ENCODE measurements around the gene LMF1. TPM values are rescaled to one million over a fixed set of nuclear protein-coding genes. Genes with fewer than 3 reads are reported as not detected.

Gene LMF1
- total RNA-seq, 1 donor from 2014 or later = 26.2 TPM

DNA sequence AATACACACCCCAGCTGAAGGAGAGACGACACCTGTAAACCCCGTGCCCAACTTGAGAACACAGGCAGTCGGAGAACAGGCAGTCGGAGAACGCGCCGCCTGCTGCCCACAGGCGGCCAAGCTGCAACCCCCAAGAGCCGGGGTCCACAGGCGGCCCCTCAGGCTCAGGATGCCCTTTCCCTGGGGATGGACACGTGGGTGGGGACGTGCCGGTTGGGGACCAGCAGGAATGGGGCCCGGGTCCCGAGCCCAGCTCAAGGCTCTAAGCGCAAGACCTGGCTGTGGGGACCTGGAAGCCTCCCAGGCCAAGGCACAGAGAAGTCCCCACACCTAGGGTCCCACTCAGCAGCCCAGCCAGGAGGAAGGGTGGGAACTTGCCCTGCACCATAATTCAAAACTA is 90.8 kb downstream of the LMF1 start:
- Mint-ChIP-seq H3K27ac (no peak overlapping the region), H3K27me3 (no peaks in the 10 kb centered on the region), H3K9me3 (ENCODE audit: low read depth) (no peaks in the 10 kb centered on the region), H3K36me3 (ENCODE audit: insufficient read depth) (peaks cover 3% of the 10 kb centered on the region), H3K4me1 (ENCODE audit: low read depth) (no peaks in the 10 kb centered on the region), H3K4me3 (ENCODE audit: low read depth) (no peak overlapping the region)
- DNase-seq (ENCODE audit: low spot score, unreplicated experiment) = no peak
- TF ChIP-seq, protein P1, sequence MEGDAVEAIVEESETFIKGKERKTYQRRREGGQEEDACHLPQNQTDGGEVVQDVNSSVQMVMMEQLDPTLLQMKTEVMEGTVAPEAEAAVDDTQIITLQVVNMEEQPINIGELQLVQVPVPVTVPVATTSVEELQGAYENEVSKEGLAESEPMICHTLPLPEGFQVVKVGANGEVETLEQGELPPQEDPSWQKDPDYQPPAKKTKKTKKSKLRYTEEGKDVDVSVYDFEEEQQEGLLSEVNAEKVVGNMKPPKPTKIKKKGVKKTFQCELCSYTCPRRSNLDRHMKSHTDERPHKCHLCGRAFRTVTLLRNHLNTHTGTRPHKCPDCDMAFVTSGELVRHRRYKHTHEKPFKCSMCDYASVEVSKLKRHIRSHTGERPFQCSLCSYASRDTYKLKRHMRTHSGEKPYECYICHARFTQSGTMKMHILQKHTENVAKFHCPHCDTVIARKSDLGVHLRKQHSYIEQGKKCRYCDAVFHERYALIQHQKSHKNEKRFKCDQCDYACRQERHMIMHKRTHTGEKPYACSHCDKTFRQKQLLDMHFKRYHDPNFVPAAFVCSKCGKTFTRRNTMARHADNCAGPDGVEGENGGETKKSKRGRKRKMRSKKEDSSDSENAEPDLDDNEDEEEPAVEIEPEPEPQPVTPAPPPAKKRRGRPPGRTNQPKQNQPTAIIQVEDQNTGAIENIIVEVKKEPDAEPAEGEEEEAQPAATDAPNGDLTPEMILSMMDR (IDR thresholded peaks at IDR 0.05; ENCODE audit: unreplicated experiment) = no peak

DNA sequence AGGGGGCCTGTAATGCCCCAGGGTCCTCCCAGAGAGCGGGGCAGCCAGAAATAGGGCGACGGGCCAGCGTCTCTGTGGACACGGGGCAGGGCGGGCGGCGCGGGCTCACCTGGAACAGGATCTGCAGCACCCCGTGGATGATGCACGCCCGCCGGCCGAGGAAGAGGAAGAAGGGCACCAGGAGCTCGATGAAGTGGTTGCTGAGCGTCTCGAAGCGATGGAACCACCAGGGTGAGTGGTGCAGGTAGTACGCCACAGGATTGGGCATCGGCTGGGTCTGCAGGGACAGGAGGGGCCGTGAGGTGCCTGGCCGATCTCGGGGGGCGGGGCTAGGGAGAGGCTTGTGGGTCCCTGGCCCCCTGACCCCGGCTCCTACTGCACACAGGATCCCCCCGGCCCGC is 91.3 kb downstream of the LMF1 start:
- no peaks in the 10 kb centered on the region for H3K9me3 Mint-ChIP-seq (ENCODE audit: low read depth)
- no peak for DNase-seq (ENCODE audit: low spot score, unreplicated experiment)
- TF ChIP-seq, protein P1 (IDR thresholded peaks at IDR 0.05; ENCODE audit: unreplicated experiment) = no peak
- peaks cover 3% of the 10 kb centered on the region for H3K36me3 Mint-ChIP-seq (ENCODE audit: insufficient read depth)
- no peak overlapping the region for H3K27ac Mint-ChIP-seq
- no peaks in the 10 kb centered on the region for H3K4me1 Mint-ChIP-seq (ENCODE audit: low read depth)
- no peaks in the 10 kb centered on the region for H3K27me3 Mint-ChIP-seq
- no peak overlapping the region for H3K4me3 Mint-ChIP-seq (ENCODE audit: low read depth)

DNA sequence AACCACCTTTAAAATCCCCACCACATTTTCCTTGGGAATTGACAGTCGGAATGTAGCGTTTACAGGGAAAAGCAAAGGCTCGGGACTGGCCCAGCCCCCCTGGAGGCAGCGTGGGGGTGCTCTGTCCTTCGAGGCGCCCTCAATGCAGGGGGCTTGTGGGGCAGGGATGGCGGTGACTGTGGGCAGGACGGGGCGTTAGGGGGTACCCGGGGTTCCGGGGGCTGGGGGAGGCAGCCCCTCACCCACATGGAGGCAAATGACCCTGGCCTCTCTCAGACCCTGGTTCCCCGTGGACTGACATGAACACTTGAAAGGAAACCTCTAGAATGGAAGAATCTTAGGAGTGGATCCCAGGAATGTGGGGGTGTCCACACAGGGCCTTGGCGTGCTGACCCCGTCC is 91.9 kb downstream of the LMF1 start:
- DNase-seq (ENCODE audit: low spot score, unreplicated experiment) = no peak
- Mint-ChIP-seq H3K9me3 (ENCODE audit: low read depth) (no peaks in the 10 kb centered on the region), H3K27me3 (no peaks in the 10 kb centered on the region), H3K27ac (no peak overlapping the region), H3K36me3 (ENCODE audit: insufficient read depth) (peaks cover 3% of the 10 kb centered on the region), H3K4me3 (ENCODE audit: low read depth) (no peak overlapping the region), H3K4me1 (ENCODE audit: low read depth) (no peaks in the 10 kb centered on the region)
- TF ChIP-seq, protein P1 (IDR thresholded peaks at IDR 0.05; ENCODE audit: unreplicated experiment) = no peak

DNA sequence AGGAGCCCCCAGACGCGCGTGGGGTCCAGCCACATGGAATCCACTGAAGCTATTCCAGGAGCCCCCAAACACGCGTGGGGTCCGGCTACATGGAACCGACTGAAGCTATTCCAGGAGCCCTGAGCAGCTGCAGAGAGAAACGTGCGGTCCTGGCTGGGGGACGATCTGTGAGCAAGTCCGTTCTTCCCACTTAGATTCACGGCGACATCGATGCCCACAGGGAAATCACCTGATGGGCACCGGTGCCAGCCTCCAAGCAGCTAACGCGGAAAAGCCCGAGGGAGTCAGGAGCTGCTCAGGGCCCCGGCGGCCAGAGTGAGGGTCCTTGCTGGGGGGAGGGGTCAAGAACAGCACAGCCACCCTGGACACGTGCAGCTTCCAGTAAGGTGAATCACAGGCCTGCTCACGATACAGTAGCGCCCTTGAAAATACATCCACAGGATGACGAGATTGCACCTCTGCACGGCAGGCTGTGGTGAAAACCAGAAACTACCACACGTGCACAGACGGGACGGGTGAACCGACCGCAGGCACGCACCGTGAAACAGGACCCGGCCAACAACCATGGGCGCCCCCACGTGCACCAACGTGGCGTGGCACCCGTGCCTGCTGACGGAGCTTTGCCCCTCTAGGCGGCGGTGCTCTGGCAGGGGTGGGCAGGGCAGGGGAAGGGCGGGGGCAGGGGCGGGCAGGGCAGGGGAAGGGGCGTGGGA is 92.6 kb downstream of the LMF1 start:
- Mint-ChIP-seq H3K27me3 (no peaks in the 10 kb centered on the region), H3K4me3 (ENCODE audit: low read depth) (no peak overlapping the region), H3K4me1 (ENCODE audit: low read depth) (no peaks in the 10 kb centered on the region), H3K36me3 (ENCODE audit: insufficient read depth) (peaks cover 5% of the 10 kb centered on the region), H3K27ac (no peak overlapping the region), H3K9me3 (ENCODE audit: low read depth) (no peaks in the 10 kb centered on the region)
- TF ChIP-seq, protein P1 (IDR thresholded peaks at IDR 0.05; ENCODE audit: unreplicated experiment) = peak; percentile 19
- DNase-seq (ENCODE audit: low spot score, unreplicated experiment) = no peak

DNA sequence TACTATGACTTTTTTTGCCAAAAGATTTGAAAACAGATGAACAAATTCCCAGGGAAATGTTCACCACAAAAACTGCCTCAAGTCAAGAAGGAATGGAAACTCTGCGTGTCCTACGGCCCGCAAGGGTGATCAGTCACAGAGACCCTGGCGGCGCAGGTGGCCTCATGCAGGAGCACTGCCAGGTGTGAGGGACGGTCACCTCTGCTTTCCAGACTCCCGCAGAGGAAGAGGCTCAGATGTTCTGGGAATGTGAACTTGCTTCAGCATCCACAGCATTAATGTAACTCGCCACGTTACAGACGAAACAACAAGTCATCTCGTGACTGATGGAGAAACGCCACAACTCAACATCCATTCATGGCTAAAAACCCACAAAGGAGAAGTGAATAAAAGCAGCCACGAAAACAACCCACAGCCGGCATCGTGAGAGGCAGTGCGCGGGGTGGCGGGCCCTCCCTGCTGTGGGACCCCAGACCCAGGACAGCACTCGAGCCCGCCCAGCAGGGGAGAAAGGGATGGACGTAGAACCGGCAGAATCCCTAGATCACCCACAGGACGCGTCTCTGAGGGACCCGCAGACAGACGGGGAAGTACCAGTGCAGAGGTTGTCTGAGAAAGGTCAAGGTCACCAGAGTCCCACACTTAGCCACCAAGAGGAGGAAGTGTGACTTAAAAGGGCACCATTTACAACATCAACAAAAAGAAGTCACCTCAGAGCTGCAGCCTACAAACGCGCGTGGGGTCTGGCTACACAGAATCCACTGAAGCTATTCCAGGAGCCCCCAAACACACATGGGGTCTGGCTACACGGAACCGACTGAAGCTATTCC is 93.3 kb downstream of the LMF1 start:
- Mint-ChIP-seq H3K4me1 (ENCODE audit: low read depth) (no peaks in the 10 kb centered on the region), H3K4me3 (ENCODE audit: low read depth) (no peak overlapping the region), H3K36me3 (ENCODE audit: insufficient read depth) (peaks cover 5% of the 10 kb centered on the region), H3K9me3 (ENCODE audit: low read depth) (no peaks in the 10 kb centered on the region), H3K27me3 (no peaks in the 10 kb centered on the region), H3K27ac (no peak overlapping the region)
- no peak for DNase-seq (ENCODE audit: low spot score, unreplicated experiment)
- TF ChIP-seq, protein P1 (IDR thresholded peaks at IDR 0.05; ENCODE audit: unreplicated experiment) = no peak

All from progenitor cell of endocrine pancreas (in vitro differentiated cells).